ENCODE results near the gene XPR1.

XPR1 gene

DNA sequence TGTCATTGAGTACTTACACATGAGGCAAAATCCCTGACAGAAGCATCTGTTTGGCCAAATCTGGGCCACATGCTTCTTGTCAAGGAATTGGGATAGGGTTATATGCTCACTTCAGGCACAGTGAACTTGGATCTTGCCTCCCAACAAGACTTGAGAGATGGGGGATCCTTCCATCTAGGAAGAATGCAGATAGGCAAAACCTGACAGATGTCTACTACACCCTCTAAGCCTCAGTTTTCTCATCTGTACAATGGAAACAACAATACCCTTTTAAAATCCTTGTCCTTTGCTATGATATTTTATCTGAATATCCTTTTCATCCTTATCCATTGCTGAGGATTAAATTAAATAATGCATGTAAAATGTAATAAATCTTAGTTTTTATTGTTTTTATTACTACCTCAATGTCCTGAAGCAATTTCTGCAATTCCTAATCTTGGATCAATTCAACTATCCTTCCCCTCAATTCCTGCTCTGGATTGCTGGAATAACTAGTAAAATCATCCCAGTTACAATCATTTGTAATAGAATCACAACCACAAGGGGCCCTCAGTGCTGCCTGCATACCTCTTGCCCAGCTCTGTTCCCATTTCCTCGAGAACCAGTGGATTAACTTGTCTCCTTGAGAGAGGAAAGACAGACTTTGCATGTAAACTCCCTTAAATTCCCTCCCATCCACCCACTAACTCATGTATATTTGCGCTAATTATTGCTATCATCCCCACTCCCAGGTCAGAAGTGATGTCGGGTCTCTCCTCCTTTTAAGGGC is 8.1 kb upstream of the XPR1 start:
- FAIRE-seq = no peak
- no peak for DNase-seq (ENCODE audit: insufficient read length, low spot score)
- TF ChIP-seq, protein P1, sequence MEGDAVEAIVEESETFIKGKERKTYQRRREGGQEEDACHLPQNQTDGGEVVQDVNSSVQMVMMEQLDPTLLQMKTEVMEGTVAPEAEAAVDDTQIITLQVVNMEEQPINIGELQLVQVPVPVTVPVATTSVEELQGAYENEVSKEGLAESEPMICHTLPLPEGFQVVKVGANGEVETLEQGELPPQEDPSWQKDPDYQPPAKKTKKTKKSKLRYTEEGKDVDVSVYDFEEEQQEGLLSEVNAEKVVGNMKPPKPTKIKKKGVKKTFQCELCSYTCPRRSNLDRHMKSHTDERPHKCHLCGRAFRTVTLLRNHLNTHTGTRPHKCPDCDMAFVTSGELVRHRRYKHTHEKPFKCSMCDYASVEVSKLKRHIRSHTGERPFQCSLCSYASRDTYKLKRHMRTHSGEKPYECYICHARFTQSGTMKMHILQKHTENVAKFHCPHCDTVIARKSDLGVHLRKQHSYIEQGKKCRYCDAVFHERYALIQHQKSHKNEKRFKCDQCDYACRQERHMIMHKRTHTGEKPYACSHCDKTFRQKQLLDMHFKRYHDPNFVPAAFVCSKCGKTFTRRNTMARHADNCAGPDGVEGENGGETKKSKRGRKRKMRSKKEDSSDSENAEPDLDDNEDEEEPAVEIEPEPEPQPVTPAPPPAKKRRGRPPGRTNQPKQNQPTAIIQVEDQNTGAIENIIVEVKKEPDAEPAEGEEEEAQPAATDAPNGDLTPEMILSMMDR (IDR thresholded peaks at IDR 0.05; ENCODE audit: insufficient read depth, missing control alignments) = peak; percentile 26

DNA sequence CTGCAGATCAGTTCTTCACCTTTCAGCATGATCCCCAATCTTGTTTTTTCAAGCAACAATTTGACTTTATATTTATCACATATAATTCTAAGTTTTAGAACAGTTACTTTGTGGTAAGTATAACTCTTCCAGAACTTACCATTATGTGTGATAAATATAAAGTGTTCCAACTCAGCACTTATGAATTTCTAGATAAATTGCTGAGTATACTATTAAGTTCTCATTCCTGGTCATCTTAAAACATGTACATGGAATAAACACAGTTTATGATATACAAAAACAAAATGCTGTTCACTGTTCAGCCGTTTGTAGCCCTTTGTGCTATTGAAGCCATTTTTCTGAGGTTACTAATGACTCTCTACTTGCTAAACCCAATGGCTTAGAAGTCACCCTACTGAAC is 5.1 kb upstream of the XPR1 start:
- DNase-seq (ENCODE audit: insufficient read length, low spot score) (no peak), FAIRE-seq (no peak)
- TF ChIP-seq, protein P1 (IDR thresholded peaks at IDR 0.05; ENCODE audit: insufficient read depth, missing control alignments) = no peak

DNA sequence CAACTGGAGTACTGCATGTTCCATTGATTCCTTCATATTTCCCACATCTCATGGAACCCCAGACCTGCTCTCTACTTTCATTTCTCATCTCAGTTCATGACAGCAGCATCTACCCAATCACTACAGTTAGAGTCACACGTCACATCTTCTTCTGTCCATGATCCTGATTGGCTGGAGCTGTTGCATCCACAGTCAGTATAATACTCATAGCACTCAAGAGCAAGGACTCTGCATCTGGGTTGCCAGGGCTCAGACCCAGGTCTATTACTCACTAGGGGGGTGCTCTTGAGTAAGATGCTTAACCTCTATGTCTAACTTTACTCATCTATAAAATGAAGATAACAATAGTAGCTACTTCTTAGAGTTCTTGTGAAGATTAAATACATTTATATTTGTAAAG is 4.4 kb upstream of the XPR1 start:
- FAIRE-seq (no peak), DNase-seq (ENCODE audit: insufficient read length, low spot score) (no peak)
- TF ChIP-seq, protein P1 (IDR thresholded peaks at IDR 0.05; ENCODE audit: insufficient read depth, missing control alignments) = no peak

DNA sequence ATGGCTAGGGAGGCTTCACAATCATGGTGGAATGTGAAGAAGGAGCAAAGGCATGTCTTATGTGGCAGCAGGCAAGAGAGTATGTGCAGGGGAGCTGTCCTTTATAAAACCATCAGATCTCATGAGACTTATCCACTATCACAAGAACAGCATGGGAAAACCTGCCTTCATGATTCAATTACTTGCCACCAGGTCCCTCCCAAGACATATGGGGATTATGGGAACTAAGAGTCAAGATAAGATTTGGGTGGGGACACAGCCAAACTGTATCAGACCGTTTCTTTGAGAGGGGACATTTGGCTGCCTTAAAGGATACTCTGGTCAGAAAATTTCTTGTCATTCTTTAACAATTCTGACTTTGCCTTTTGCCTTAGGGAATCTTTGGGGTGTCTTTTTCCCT is 3.2 kb upstream of the XPR1 start:
- DNase-seq (ENCODE audit: insufficient read length, low spot score) (no peak), FAIRE-seq (no peak)
- TF ChIP-seq, protein P1 (IDR thresholded peaks at IDR 0.05; ENCODE audit: insufficient read depth, missing control alignments) = no peak

DNA sequence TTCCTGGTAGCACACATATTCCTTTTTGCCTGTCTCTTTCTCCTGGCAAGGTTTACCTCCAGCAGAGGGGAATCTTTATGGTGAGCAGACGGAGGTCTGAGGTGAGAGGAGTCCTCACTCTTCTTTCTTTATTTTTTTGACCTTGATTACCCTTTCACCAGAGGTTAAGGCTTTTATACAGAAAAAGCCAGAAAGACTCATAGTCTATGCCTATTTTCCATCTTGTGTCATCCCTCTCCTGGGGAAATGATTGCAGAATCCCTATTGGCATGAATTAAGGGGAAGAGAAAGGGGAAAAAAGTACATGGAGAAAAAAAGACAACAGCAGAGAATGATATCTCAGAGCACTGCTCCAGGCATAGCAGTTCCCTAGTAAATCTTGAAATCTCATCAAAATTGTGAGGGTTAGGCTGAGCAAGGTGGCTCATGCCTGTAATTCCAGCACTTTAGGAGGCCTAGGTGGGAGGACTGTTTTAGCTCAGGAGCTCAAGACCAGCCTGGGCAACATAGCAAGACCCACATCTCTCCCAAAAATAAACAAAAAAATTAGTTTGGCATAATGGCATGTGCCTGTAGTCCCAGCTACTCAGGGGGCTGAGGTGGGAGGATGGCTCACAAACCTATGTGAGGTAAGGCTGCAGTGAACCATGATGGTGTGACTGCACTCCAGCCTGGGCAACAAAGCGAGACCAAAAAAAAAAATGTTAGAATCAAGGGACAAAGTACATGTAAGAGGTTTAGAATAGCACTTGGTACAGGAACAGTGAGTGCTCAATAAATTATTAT is 1.2 kb upstream of the XPR1 start:
- no peak for FAIRE-seq
- no peak for DNase-seq (ENCODE audit: insufficient read length, low spot score)
- TF ChIP-seq, protein P1 (IDR thresholded peaks at IDR 0.05; ENCODE audit: insufficient read depth, missing control alignments) = no peak

DNA sequence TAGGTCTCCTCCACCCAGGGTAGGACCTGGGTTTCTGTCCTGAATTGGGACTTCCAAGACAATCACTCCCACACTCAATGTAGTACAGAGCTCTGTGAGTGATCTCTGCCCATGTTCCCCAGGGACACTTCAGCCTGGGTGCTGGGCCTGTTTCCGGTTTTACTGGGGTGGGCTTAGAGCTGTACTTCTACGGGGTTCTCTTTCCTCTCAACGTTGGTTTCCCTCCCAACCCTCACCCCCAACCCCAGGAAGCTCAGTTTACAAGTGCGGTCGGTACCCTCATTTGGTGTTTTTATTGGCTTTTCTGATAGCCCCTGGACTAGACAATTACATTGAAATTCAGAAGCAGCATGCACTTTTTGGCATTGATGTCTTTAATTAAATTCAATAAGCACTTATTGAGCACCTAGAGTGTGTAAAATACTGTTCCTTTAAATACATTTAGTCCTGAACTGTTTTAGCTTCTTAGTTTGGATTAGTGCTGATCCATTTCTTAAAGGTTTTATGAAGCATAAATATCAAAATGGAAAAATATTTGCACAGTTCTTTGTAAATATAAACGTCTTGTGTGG is 542 bp upstream of the XPR1 start:
- FAIRE-seq (no peak), DNase-seq (ENCODE audit: insufficient read length, low spot score) (no peak)

More for the DNA sequence above, 542 bp upstream of the XPR1 start:
- TF ChIP-seq, protein P1 (IDR thresholded peaks at IDR 0.05; ENCODE audit: insufficient read depth, missing control alignments) = no peak

Measured in D721Med (cell line).